ENCODE measurements around the gene NLRP3.
"Not testable (repeated sequence)": the region's sequence is repeated elsewhere in the genome, so short reads cannot be mapped to it uniquely, and the experiment has no call there.

NLRP3 gene

GRCh38 chr1:247415423-247416361 is at the start of gene NLRP3:
NLRP3 (plus strand) TSS chr1:247416173; CDS start chr1:247418801, 2,628 bp downstream.
- no peak for DNase-seq

- not testable (repeated sequence) for DNase-seq
Observed at GRCh38 chr1:247366345-247366744, 49.6 kb upstream of the NLRP3 start.

DNA sequence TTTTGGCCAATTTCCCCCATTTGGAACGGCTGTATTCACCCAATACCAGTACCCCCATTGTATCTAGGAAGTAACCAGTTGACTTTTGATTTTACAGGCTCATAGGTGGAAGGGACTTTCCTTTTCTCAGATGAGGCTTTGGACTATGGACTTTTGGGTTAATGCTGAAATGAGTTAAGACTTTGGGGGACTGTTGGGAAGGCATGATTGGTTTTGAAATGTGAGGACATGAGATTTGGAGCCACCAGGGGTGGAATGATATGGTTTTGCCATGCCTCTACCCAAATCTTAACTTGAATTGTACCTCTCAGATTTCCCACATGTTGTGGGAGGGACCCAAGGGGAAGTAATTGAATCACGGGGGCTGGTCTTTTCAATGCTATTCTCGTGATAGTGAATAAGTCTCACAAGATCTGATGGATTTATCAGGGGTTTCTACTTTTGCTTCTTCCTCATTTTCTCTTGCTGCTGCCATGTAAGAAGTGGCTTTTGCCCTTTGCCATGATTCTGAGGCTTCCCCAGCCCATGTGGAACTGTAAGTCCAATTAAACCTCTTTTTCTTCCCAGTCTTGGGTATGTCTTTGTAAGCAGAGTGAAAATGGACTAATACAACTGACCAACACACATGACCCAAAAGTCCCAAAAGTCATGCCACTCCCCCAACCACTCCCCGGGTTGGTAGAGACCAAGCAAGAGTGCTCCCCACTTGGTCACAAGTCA is 48.9 kb upstream of the NLRP3 start:
- DNase-seq = no peak

- no peak for DNase-seq
Observed at GRCh38 chr1:247367786-247368422, 48.1 kb upstream of the NLRP3 start.

- DNase-seq = no peak
Observed at GRCh38 chr1:247368490-247369145, 47.4 kb upstream of the NLRP3 start.

- DNase-seq = no peak
Observed at GRCh38 chr1:247370786-247371732, 44.9 kb upstream of the NLRP3 start.

- no peak for DNase-seq
Observed at GRCh38 chr1:247371801-247372259, 44.1 kb upstream of the NLRP3 start.

GRCh38 chr1:247373721-247374141 is 42.2 kb upstream of the NLRP3 start:
- peak in 3 of 4 experiments; percentile 4 to 13 (median 5) for DNase-seq

DNA sequence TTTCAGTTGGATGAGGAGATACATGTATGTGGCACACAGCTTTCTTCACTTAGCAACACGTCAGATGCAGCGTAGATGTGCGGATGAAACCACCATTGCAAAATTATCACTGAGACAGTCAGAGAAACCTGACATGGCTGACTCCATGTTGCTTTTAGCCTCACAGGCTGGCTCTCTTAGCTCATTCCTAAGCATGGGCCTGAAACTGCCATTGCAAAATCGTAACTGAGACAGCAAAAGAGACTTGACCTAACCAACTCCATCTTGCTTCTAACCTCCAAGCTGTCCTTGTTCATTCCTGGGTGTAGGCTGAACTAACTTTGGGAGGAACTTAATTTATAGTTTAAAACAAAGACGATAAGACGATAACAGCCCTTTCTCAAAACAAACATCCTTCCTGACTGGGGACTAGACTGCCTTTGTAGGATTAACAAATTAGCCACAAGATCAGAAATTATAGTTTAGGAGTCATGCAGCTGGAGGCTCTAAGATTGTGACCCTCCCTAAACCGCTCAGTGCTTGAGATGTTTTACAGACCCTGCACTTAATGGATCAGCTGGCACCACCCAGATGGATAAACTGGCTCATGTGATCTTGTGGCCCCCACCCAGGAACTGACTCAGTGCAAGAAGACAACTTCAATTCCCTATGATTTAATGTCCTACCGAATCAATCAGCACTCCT is 41.2 kb upstream of the NLRP3 start:
- not testable (repeated sequence) for DNase-seq

- DNase-seq = no peak
Observed at GRCh38 chr1:247375747-247376146, 40.2 kb upstream of the NLRP3 start.

- no peak for DNase-seq
Observed at GRCh38 chr1:247376659-247377058, 39.3 kb upstream of the NLRP3 start.

- not testable (repeated sequence) for DNase-seq
Observed at GRCh38 chr1:247377656-247378055, 38.3 kb upstream of the NLRP3 start.

DNA sequence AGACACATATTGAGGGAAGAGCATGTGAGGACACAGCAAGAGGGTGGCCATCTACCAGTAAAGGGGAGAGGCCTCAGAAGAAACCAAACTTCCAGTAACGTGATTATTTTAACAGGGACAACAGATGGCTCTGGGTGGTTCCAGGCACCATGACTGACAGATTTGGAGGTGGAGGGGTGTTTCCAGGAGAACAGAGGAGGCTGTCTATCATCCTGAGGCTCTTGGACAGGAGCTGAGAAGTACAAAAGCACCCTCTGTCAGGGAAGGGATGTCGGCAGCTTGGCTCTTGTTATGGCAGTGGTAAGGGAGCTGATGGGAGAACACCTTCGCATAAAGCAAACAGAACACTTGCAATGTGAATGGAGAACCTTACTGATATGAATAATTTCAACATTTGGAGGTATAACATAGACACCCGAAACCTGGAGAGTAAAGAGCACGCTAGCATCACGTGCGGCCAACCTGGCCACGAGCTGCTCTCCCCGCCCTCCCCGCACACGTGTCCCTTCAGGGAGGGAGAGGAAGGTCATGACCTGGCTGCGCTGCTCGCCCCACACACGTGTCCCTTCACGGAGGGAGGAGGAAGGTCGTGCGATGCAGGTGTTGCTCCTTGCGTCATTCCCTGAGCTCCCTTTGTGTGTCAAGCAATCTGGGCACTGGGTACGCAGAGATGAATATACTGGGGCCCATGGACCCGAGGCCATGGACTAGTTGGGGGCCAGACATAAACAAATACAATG is 37.5 kb upstream of the NLRP3 start:
- DNase-seq = no peak

DNA sequence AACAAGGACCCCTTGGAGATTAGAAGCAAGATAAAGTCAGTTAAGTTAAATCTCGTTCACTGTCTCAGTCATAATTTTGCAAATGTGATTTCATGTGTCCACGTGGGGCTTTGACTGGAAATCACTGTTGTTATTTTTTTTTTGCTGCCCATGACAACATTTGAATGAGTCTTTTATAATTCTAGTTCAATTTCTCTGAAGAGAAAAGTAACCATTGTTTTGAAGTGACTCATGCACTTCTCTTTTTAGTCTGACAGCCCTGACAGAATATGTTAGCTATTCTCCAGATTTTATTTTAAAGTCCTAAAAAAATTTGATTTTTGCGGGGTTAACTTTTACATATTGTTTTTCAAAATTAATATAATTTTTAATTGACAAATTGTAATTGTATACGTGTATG is 30.7 kb upstream of the NLRP3 start:
- no peak for DNase-seq

DNA sequence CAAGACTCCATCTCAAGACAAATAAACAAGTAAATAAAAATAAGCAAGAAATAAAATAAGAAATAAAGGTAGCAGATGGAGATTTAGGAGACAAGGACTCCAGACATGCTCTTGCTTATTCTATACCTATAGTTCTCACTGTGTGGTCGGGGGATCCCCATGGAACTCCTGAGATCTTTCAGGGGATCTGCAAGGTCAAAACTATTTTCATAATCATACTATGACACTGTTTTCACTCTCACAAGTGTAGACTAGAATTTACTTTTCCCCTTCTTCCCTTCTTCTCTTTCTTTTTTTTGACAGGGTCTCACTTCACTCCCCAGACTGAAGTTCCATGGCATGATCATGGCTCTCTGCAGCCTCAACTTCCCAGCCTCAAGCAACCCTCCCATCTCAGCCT is 29.8 kb upstream of the NLRP3 start:
- DNase-seq = no peak

- DNase-seq = no peak
Observed at GRCh38 chr1:247386687-247387086, 29.3 kb upstream of the NLRP3 start.

GRCh38 chr1:247387096-247387495 is 28.9 kb upstream of the NLRP3 start:
- DNase-seq = no peak

GRCh38 chr1:247387565-247387964 is 28.4 kb upstream of the NLRP3 start:
- no peak for DNase-seq

- DNase-seq = peak; percentile 47 to 70 (median 60)
Observed at GRCh38 chr1:247390116-247390791, 25.7 kb upstream of the NLRP3 start.

DNA sequence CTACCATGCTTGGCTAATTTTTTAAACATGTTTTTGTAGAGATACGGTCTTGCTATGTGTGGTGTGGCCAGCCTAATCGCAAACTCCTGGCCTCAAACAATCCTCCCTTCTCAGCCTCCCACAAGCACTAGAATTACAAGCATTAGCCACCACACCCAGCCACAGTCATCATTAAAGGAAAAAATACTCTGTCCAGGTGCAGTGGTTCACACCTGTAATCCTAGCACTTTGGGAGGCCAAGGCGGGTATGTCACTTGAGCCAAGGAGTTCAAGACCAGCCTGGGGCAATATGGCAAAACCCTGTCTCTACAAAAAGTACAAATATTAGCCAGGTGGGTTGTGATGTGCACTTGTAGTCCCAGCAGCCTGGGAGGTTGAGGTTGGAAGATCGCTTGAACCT is 25.0 kb upstream of the NLRP3 start:
- DNase-seq = no peak

Data from activated CD4-positive, CD25-positive, alpha-beta regulatory T cell (primary cell).